ENCODE results near the gene CES1. TPM values are rescaled to one million over a fixed set of nuclear protein-coding genes. Genes with fewer than 3 reads are reported as not detected.
"Not testable (repeated sequence)": the region's sequence is repeated elsewhere in the genome, so short reads cannot be mapped to it uniquely, and the experiment has no call there.

The CES1 gene
- total and polyA plus RNA-seq, 4 donors: 61.8 to 598 (median 166) TPM

- Histone ChIP-seq H3K9ac (ENCODE audit: insufficient read depth in 1 of 2, low read length in 2 of 2) (no peak overlapping the region), H3K27ac (ENCODE audit: low read depth in 1 of 2, low read length in 1 of 2) (no peak overlapping the region), H3K36me3 (ENCODE audit: control insufficient read depth in 4 of 4, insufficient read depth in 4 of 4, low read length in 4 of 4) (no peaks in the 10 kb centered on the region), H3K9me3 (ENCODE audit: control insufficient read depth in 4 of 4, insufficient read depth in 3 of 4, low read length in 3 of 4) (peaks cover 0 to 4% (median 0%) of the 10 kb centered on the region in 4 donors), H3K4me3 (no peak overlapping the region), H3K4me1 (ENCODE audit: control insufficient read depth in 5 of 5, insufficient read depth in 5 of 5, low read length in 5 of 5) (peaks cover 0 to 10% (median 4%) of the 10 kb centered on the region in 5 donors), H3K27me3 (ENCODE audit: control insufficient read depth in 3 of 3, insufficient read depth in 3 of 3, low read length in 2 of 3) (no peaks in the 10 kb centered on the region)
- ATAC-seq (ENCODE audit: insufficient read depth, low FRiP score) (no peak), DNase-seq (no peak)
- no peak for TF ChIP-seq CTCF (IDR thresholded peaks at IDR 0.05; ENCODE audit: control extremely low read depth, extremely low read depth)
Measured at GRCh38 chr16:55754056-55754455, 78.8 kb downstream of the CES1 start.

GRCh38 chr16:55753145-55753631, 79.7 kb downstream of the CES1 start:
- not testable (repeated sequence) for H3K4me3 ChIP-seq; H3K4me1 ChIP-seq (ENCODE audit: control insufficient read depth in 5 of 5, insufficient read depth in 5 of 5, low read length in 5 of 5); H3K9me3 ChIP-seq (ENCODE audit: control insufficient read depth in 4 of 4, insufficient read depth in 3 of 4, low read length in 3 of 4); ATAC-seq (ENCODE audit: insufficient read depth, low FRiP score); H3K36me3 ChIP-seq (ENCODE audit: control insufficient read depth in 4 of 4, insufficient read depth in 4 of 4, low read length in 4 of 4); H3K27me3 ChIP-seq (ENCODE audit: control insufficient read depth in 3 of 3, insufficient read depth in 3 of 3, low read length in 2 of 3); H3K27ac ChIP-seq (ENCODE audit: low read depth in 1 of 2, low read length in 1 of 2); H3K9ac ChIP-seq (ENCODE audit: insufficient read depth in 1 of 2, low read length in 2 of 2); DNase-seq
- WGBS, 2 donors: 33 to 37% methylated on average over 4 of the region's 4 CpGs

Other genes with a start within 250 kb of the CES1 start
- gene SLC6A2, start 177.1 kb downstream of the CES1 start, total RNA-seq: under 1 TPM in 1 of 2 donors, not detected in 1; 0.26 TPM
- under 1 TPM in 1 of 2 donors, not detected in 1; 0.02 TPM for gene SLC6A2, start 177.1 kb downstream of the CES1 start, polyA plus RNA-seq
- not detected for gene CES5A, start 42.3 kb upstream of the CES1 start, total RNA-seq
- gene CES5A, start 42.3 kb upstream of the CES1 start, polyA plus RNA-seq: not detected

All from lung (tissue), 12 donors.